GM23338 (cell line): ENCODE measurements around the gene LANCL1.

Experiments
- CREB1 ChIP-seq: fragments of 250-450 bp; sonication (Bioruptor Pico); IDR thresholded peaks from 2 replicates; pipeline ENCODE4 v1.5.0; 2020; ENCODE audit warnings: low read depth, mild to moderate bottlenecking, moderate library complexity
- CTCF ChIP-seq, 2 experiments: fragments of 200-600 bp in 1 of 2; sonication (generic) in 1 of 2; conservative IDR thresholded peaks; 2 replicates each; pipeline versions ENCODE4 v1.5.1 to v1.6.1; 2016 to 2017; ENCODE audit warnings: antibody characterized with exemption in 2 of 2, low read depth in 2 of 2, mild to moderate bottlenecking in 2 of 2, moderate library complexity in 1 of 2
- ETS1 ChIP-seq: IDR thresholded peaks from 2 replicates; pipeline ENCODE4 v1.6.1; 2016; ENCODE audit warnings: antibody characterized with exemption
- EZH2 ChIP-seq: fragments of 200-600 bp; sonication (generic); IDR thresholded peaks from one replicate; pipeline ENCODE4 v1.8.0; 2017; ENCODE audit warnings: antibody characterized with exemption, mild to moderate bottlenecking, low read depth; ENCODE audit not compliant: unreplicated experiment
- EZH2phosphoT487 ChIP-seq: fragments of 200-600 bp; sonication (generic); IDR thresholded peaks from one replicate; pipeline ENCODE4 v1.8.1; 2018; ENCODE audit warnings: antibody characterized with exemption; ENCODE audit not compliant: unreplicated experiment
- POLR2AphosphoS5 ChIP-seq: IDR thresholded peaks from 2 replicates; pipeline ENCODE4 v1.6.1; 2016; ENCODE audit warnings: antibody characterized with exemption, low read depth
- STAT1 ChIP-seq: IDR thresholded peaks from one replicate; pipeline ENCODE4 v1.6.1; 2016; ENCODE audit warnings: antibody characterized with exemption; ENCODE audit not compliant: unreplicated experiment
- TF ChIP-seq, protein P1 (sequence below): IDR thresholded peaks from one replicate; pipeline ENCODE4 v1.6.1; 2018; ENCODE audit warnings: antibody characterized with exemption; ENCODE audit not compliant: unreplicated experiment

GRCh38 chr2:210388148-210388547 is 88.4 kb downstream of the LANCL1 start:
- TF ChIP-seq CTCF (conservative IDR thresholded peaks at IDR 0.05; ENCODE audit: low read depth in 2 of 2) (no peak), POLR2AphosphoS5 (no peak), EZH2 (no peak), CREB1 (CRISPR knock-in tag) (no peak), EZH2phosphoT487 (no peak), STAT1 (no peak), ETS1 (no peak)
- TF ChIP-seq, protein P1, sequence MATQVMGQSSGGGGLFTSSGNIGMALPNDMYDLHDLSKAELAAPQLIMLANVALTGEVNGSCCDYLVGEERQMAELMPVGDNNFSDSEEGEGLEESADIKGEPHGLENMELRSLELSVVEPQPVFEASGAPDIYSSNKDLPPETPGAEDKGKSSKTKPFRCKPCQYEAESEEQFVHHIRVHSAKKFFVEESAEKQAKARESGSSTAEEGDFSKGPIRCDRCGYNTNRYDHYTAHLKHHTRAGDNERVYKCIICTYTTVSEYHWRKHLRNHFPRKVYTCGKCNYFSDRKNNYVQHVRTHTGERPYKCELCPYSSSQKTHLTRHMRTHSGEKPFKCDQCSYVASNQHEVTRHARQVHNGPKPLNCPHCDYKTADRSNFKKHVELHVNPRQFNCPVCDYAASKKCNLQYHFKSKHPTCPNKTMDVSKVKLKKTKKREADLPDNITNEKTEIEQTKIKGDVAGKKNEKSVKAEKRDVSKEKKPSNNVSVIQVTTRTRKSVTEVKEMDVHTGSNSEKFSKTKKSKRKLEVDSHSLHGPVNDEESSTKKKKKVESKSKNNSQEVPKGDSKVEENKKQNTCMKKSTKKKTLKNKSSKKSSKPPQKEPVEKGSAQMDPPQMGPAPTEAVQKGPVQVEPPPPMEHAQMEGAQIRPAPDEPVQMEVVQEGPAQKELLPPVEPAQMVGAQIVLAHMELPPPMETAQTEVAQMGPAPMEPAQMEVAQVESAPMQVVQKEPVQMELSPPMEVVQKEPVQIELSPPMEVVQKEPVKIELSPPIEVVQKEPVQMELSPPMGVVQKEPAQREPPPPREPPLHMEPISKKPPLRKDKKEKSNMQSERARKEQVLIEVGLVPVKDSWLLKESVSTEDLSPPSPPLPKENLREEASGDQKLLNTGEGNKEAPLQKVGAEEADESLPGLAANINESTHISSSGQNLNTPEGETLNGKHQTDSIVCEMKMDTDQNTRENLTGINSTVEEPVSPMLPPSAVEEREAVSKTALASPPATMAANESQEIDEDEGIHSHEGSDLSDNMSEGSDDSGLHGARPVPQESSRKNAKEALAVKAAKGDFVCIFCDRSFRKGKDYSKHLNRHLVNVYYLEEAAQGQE = no peak
